ENCODE data around the gene CHST15. TPM values are rescaled to one million over a fixed set of nuclear protein-coding genes. Genes with fewer than 3 reads are reported as not detected.

The CHST15 gene
- total RNA-seq, 1 donor from 2014 or later: 27.0 TPM

DNA sequence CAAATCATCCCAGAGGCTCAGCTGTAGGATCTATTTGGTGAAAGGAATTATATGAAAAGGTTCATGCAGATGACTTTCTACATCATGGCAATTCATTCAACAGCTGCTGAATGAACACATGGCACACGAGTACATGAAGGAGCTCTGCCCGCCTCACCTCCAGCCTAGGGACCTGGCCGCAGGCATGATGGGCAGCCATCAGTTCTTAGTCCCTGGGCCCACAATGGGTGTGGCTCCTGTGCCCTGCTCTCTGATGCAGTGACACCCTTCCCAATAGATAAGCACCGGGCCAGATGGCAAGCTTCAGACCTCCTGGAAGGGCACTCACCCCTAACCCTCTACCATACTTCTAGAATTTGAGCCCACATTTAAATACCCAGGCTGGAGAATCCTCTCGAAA, 3.5 kb downstream of the CHST15 start:
- H3K36me3 ChIP-seq: no peaks in the 10 kb centered on the region
- no peak for DNase-seq (ENCODE audit: extremely low spot score in 2 of 2)
- no peak overlapping the region for H3K4me3 ChIP-seq
- peaks cover 54% of the 10 kb centered on the region for H3K4me1 ChIP-seq
- intact Hi-C loops (cut with DNase I): loop anchor here (5.0 to 10.0 kb wide), 3 partner anchors 55 to 98 kb away; no protein-coding TSS in a partner anchor
- TF ChIP-seq, protein P1, sequence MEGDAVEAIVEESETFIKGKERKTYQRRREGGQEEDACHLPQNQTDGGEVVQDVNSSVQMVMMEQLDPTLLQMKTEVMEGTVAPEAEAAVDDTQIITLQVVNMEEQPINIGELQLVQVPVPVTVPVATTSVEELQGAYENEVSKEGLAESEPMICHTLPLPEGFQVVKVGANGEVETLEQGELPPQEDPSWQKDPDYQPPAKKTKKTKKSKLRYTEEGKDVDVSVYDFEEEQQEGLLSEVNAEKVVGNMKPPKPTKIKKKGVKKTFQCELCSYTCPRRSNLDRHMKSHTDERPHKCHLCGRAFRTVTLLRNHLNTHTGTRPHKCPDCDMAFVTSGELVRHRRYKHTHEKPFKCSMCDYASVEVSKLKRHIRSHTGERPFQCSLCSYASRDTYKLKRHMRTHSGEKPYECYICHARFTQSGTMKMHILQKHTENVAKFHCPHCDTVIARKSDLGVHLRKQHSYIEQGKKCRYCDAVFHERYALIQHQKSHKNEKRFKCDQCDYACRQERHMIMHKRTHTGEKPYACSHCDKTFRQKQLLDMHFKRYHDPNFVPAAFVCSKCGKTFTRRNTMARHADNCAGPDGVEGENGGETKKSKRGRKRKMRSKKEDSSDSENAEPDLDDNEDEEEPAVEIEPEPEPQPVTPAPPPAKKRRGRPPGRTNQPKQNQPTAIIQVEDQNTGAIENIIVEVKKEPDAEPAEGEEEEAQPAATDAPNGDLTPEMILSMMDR (IDR thresholded peaks at IDR 0.05): no peak
- no peak for TF ChIP-seq POLR2A (IDR thresholded peaks at IDR 0.05)
- TF ChIP-seq POLR2AphosphoS5 (IDR thresholded peaks at IDR 0.05; ENCODE audit: insufficient read depth in 1 of 2, low read depth in 1 of 2): no peak
- no peak overlapping the region for H3K27ac ChIP-seq
- no peaks in the 10 kb centered on the region for H3K27me3 ChIP-seq
- H3K9me3 ChIP-seq: no peaks in the 10 kb centered on the region

DNA sequence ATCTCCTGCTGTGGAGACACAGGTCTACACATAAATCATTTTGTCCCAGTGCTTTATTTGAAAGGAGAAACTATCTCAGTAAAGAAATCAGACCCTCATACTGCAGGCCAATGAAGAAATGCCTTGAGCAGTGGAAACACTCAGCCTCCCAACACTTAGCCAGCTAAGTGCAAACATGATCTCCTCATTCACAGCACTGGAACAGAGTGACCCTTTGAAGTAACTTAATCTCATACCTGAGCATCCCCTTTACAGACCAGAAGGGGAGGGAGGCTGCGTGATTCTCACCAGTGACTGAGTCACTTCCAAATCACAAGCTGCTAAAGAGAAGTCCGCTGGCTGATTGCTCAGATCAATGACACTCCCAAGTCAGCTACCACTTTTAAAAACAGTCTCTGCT, 4.5 kb downstream of the CHST15 start:
- H3K9me3 ChIP-seq: no peaks in the 10 kb centered on the region
- no peak overlapping the region for H3K4me3 ChIP-seq
- TF ChIP-seq, protein P1 (IDR thresholded peaks at IDR 0.05): no peak
- TF ChIP-seq POLR2AphosphoS5 (IDR thresholded peaks at IDR 0.05; ENCODE audit: insufficient read depth in 1 of 2, low read depth in 1 of 2) (no peak), POLR2A (IDR thresholded peaks at IDR 0.05) (no peak)
- no peaks in the 10 kb centered on the region for H3K36me3 ChIP-seq
- no peak for DNase-seq (ENCODE audit: extremely low spot score in 2 of 2)
- no peak overlapping the region for H3K27ac ChIP-seq
- intact Hi-C loops (cut with DNase I): loop anchor here (10.0 kb wide), 1 partner anchor 54 kb away; no protein-coding TSS in a partner anchor
- peaks cover 44% of the 10 kb centered on the region for H3K4me1 ChIP-seq
- no peaks in the 10 kb centered on the region for H3K27me3 ChIP-seq

DNA sequence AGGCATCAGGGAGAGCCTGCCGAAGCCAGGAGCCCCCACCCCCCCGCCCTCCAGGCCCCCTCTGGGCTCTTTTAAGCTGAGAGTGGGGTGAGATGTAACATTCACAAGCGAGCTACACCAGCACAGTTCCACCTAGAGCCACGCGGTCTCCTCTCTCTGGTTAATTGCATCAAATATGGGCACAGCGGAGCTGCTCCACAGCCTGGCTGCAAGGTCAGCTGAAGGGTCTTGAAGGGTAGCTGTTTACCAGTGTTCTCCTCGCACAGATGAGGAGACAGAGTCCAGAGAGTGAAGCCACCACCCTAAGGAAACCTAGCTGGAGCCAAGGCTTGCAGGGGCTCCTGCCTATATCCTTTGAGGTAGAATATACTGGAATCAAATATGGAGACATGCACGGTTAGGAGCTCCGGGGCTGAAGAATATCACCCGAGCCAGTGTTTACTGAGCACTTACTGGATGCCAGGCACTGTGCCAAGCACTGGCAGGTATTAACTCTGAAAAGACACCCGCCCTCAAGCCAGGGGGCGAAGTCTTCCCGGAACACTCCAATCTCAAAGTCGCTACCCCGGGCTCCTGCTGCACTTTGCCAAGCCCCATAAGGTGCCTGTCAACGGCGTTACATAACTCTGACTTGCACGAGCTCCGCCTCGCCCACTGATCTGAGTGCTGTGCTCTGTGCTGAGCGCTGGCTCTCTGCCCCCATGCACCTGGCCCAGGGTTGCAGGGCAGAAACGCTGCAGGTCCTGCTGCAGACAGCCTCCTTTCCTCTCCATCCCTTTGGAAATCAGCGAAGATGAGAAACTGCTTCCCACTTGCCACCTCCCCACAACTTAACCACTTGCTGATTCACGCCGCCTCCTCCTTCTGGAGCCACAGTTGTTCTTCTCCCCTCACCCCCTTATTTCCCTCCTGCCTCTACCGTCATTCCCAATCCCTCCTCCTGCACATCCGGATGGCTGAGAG, 5.4 kb downstream of the CHST15 start:
- no peaks in the 10 kb centered on the region for H3K27me3 ChIP-seq
- H3K4me3 ChIP-seq: no peak overlapping the region
- H3K4me1 ChIP-seq: peaks cover 38% of the 10 kb centered on the region
- TF ChIP-seq POLR2A (IDR thresholded peaks at IDR 0.05): no peak
- no peak for TF ChIP-seq POLR2AphosphoS5 (IDR thresholded peaks at IDR 0.05; ENCODE audit: insufficient read depth in 1 of 2, low read depth in 1 of 2)
- TF ChIP-seq, protein P1 (IDR thresholded peaks at IDR 0.05): no peak
- intact Hi-C loops (cut with DNase I): loop anchor here (10.0 kb wide), 1 partner anchor 53 kb away; no protein-coding TSS in a partner anchor
- no peaks in the 10 kb centered on the region for H3K9me3 ChIP-seq
- DNase-seq (ENCODE audit: extremely low spot score in 2 of 2): no peak
- H3K27ac ChIP-seq: no peak overlapping the region
- H3K36me3 ChIP-seq: no peaks in the 10 kb centered on the region

DNA sequence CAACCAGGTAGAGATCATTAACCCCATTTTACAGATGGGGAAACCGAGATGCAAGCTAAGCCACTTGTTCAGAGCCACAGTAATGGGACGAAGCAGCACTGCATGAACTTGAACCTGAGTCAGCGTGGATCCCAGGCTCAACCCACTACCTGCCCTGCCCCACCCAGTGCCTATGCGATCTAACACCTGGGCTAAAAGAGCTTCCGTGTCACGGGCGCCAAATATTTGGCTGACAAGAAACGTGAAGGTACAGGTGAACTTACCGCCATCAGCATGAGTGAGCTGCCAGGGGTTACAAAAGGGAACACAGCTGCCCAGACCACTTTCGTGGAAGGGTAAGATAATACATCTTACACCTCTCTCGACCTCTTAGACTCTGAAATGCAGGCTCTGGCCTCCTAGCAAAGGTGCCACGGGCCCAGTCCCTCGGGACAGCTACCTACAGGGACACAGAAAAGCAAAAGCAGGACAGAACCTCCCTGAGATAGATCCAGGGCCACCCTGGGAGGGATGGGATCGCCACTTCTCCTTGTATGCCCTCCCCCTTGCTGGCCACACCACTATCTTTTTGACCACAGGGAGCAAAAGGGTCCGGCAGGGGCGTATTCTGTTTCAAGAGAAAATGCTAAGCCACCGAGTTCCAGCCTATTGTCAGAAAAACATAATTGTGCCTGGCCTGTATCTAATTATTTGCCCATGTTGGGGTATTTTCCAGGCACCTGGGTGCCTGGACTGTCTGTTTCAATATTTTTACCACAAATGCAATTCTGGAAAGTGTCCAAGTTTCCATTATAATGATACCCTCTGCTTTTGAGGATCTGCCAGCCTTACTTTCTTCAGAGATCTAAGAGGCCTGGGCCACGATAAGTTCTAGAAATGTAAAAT, 6.4 kb downstream of the CHST15 start:
- DNase-seq (ENCODE audit: extremely low spot score in 2 of 2): no peak
- Histone ChIP-seq H3K27ac (no peak overlapping the region), H3K4me1 (peaks cover 38% of the 10 kb centered on the region), H3K9me3 (no peaks in the 10 kb centered on the region), H3K36me3 (no peaks in the 10 kb centered on the region), H3K27me3 (no peaks in the 10 kb centered on the region), H3K4me3 (no peak overlapping the region)
- intact Hi-C loops (cut with DNase I): loop anchor here (10.0 kb wide), 1 partner anchor 52 kb away; no protein-coding TSS in a partner anchor
- no peak for TF ChIP-seq POLR2AphosphoS5 (IDR thresholded peaks at IDR 0.05; ENCODE audit: insufficient read depth in 1 of 2, low read depth in 1 of 2)
- TF ChIP-seq, protein P1 (IDR thresholded peaks at IDR 0.05): no peak
- TF ChIP-seq POLR2A (IDR thresholded peaks at IDR 0.05): no peak

All from vagina (tissue), 2 donors.